GM06990 (cell line): Measurements from ENCODE around the gene PLA2G4D.

Experiments used
- DNase-seq: peaks from one replicate; pipeline ENCODE4 v3.0.0-alpha.2; 2011; ENCODE audit not compliant: insufficient read length; ENCODE audit errors: extremely low read depth
- H3K27me3 ChIP-seq: replicated peaks from 2 replicates; pipeline ENCODE4 v1.6.0; 2011; ENCODE audit warnings: low read length; ENCODE audit not compliant: control insufficient read depth, insufficient read depth
- H3K36me3 ChIP-seq: 2 replicates; pipeline ENCODE4 v1.5.1; 2011; ENCODE audit warnings: low read length; ENCODE audit not compliant: control insufficient read depth, insufficient read depth
- H3K4me3 ChIP-seq: replicated peaks from 2 replicates; pipeline ENCODE4 v1.5.1; 2011; ENCODE audit warnings: low read depth, mild to moderate bottlenecking, control low read depth, low read length
- TF ChIP-seq, protein P1 (sequence below): IDR thresholded peaks from 2 replicates; pipeline ENCODE4 v1.5.1; 2011; ENCODE audit warnings: low read length, control low read depth, mild to moderate bottlenecking, inconsistent platforms; ENCODE audit not compliant: insufficient read depth, poor library complexity, severe bottlenecking

The PLA2G4D gene

DNA sequence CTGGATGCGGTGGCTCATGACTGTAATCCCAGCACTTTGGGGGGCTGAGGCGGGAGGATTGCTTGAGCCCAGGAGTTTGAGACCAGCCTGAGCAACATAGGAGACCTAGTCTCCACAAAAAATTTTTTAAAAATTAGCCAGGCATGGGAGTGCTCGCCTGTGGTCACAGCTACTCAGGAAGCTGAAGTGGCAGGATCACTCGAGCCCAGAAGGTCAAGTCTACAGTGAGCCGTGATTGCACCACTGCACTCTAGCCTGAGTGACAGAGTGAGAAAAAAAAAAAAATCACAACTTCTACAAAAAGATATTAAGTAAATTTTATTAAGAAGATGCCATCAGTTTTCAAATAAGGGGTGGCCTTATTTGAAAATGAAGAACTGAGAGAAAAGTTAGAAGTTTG lies 11.9 kb upstream of the PLA2G4D start:
- Histone ChIP-seq H3K4me3 (no peak overlapping the region), H3K27me3 (no peaks in the 10 kb centered on the region), H3K36me3 (no peaks in the 10 kb centered on the region)
- DNase-seq = no peak
- TF ChIP-seq, protein P1, sequence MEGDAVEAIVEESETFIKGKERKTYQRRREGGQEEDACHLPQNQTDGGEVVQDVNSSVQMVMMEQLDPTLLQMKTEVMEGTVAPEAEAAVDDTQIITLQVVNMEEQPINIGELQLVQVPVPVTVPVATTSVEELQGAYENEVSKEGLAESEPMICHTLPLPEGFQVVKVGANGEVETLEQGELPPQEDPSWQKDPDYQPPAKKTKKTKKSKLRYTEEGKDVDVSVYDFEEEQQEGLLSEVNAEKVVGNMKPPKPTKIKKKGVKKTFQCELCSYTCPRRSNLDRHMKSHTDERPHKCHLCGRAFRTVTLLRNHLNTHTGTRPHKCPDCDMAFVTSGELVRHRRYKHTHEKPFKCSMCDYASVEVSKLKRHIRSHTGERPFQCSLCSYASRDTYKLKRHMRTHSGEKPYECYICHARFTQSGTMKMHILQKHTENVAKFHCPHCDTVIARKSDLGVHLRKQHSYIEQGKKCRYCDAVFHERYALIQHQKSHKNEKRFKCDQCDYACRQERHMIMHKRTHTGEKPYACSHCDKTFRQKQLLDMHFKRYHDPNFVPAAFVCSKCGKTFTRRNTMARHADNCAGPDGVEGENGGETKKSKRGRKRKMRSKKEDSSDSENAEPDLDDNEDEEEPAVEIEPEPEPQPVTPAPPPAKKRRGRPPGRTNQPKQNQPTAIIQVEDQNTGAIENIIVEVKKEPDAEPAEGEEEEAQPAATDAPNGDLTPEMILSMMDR = no peak

DNA sequence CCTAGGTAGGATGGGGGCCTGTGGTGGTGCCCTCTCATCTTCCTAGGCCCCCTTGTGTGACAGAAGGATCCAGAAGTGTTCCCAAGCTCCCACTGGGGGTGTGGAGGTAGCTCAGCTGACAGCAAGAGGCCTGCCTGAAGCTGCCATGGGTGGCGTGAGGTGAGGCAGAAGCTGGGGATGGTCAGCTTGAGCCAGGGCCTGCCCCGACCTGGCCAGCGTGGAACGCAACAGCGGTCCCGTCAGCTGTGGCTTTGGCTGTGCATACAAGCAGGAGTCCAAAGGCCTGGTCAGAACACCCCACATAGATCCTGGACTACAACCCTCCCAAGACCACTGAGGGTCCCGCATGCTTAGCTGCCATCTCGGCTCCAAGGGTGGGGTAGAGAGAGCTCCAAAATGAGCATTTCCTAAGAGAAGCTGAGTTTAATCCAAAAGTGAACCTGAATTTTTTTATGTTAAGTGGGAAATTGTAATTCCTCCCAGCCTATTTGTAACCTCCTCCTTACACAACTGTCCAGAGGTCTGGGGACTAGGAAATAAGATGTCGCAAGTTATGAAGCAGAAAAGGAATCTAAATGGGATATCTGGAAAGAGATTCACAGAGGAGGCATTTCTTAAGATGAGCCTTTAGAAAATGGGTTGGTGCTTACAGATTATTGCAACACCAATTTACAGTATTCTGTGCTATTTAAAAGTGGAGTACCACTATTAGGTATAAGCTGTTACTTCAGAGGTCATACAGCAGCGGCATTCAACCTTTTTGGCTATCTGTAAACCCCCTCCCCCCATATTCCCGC lies 9.9 kb upstream of the PLA2G4D start:
- H3K36me3 ChIP-seq = no peaks in the 10 kb centered on the region
- DNase-seq = no peak
- H3K27me3 ChIP-seq = no peaks in the 10 kb centered on the region
- TF ChIP-seq, protein P1 = no peak
- H3K4me3 ChIP-seq = no peak overlapping the region

DNA sequence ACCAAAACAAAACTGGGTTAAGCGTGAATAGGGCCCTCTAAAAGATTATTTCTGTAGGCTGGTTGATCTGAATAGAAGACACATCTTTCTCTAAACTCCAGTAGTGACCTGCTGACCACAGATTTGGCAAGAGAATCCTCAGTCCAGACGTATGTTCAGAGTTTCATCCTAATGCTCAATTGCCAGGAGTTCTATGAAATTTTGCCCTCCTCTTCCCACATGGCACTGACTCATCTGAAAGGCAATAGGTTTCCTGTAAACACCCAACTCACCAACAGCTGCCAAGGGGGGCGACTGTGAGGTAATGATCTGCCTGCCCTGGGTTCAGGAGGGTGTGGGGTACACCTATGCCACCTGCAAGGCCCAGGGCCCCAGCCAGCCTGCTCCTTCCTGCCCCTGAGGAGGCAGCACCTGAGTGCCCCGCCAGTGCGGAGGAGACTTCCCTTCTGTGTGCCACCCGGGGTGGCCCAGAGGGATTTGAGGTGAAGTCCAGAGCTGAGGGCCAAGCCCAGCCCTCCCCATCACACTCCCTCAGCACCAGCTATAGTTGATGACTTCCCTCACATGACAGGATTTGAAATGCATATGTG lies 8.4 kb upstream of the PLA2G4D start:
- H3K36me3 ChIP-seq = no peaks in the 10 kb centered on the region
- H3K4me3 ChIP-seq = no peak overlapping the region
- TF ChIP-seq, protein P1 = no peak
- H3K27me3 ChIP-seq = no peaks in the 10 kb centered on the region
- no peak for DNase-seq

DNA sequence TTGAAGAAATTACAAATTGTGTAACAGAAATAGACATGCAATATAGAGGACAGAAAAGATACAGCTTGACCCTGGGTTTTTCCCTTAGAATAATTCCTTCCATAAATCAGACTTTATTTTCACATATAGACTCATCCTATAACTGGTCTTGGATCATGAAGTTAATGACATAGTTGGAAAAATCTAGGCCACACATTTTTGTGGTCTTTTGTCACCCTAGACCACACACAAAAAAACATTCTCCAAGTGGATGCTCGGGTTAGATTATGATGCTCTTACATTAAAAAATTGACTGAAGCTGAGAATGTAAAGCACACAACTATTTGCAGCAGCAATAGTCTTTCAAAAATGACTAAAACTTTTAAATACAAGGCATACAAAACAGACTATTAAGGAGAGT lies 7.5 kb upstream of the PLA2G4D start:
- DNase-seq = no peak
- Histone ChIP-seq H3K4me3 (no peak overlapping the region), H3K27me3 (no peaks in the 10 kb centered on the region; the same call in 1 of the 2 replicates), H3K36me3 (no peaks in the 10 kb centered on the region)
- TF ChIP-seq, protein P1 = no peak

DNA sequence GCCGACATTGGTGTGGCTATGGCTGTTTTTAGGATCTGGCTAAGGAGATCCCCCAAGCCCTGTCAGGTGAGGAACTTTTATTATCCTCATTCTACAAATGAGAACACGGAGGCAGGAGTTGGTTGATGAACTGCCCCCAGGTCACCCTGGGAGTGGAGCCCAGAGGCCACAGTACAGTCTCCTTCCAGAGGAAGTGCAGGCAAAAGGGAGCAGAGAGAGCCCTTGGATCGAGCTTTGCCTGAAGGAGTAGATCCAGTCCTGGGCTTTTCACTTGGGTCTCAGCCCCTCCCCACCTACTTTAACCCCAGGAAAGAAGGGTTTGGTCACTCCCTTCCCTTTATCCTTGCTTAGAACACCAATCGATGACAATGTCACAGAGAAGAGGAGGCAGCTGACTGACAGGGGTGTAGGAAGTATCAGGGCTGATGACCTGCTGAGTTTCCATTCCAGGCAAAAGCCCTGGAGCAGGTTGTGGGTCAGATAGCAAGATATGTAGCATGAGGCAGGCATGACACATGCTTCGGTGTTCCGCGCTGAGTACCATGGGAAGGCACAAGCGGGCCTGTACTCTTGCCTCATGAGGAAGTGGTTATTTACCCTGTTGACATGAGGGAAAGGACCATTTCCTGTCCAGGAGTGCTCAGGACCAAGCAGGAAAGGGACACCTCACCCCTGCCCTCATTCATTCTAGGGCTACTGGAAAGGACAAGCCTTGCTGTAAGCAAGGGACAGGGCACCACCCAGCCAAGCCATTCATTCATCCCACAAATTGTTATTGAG lies 5.8 kb upstream of the PLA2G4D start:
- Histone ChIP-seq H3K36me3 (no peaks in the 10 kb centered on the region), H3K27me3 (no peaks in the 10 kb centered on the region; the same call in 1 of the 2 replicates), H3K4me3 (no peak overlapping the region)
- TF ChIP-seq, protein P1 = no peak
- DNase-seq = no peak
